ENCODE results near the gene CBFA2T2.
"Not testable (repeated sequence)": the region's sequence is repeated elsewhere in the genome, so short reads cannot be mapped to it uniquely, and the experiment has no call there.

Gene CBFA2T2

DNA sequence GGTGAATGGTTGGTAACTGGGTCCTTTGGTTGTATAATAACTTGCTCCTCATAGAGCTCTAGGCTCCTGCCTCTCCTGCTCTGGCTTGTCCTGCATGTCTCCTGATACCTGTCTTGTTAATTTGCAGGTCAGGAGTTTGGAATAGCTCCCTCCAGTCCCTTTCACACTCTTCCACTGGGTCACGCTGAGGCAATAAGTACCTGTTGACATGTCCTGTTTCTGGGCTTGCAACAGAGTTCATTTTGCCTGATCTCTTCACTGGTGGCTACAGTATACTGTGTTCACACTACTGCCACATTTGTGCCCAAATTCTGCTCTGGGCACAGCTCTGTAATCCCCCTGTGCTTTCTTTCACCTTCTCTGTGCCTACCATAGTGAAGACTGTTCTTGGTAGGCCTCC is 146.9 kb downstream of the CBFA2T2 start:
- TF ChIP-seq, protein P1, sequence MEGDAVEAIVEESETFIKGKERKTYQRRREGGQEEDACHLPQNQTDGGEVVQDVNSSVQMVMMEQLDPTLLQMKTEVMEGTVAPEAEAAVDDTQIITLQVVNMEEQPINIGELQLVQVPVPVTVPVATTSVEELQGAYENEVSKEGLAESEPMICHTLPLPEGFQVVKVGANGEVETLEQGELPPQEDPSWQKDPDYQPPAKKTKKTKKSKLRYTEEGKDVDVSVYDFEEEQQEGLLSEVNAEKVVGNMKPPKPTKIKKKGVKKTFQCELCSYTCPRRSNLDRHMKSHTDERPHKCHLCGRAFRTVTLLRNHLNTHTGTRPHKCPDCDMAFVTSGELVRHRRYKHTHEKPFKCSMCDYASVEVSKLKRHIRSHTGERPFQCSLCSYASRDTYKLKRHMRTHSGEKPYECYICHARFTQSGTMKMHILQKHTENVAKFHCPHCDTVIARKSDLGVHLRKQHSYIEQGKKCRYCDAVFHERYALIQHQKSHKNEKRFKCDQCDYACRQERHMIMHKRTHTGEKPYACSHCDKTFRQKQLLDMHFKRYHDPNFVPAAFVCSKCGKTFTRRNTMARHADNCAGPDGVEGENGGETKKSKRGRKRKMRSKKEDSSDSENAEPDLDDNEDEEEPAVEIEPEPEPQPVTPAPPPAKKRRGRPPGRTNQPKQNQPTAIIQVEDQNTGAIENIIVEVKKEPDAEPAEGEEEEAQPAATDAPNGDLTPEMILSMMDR (IDR thresholded peaks at IDR 0.05; ENCODE audit: extremely low read depth, missing control alignments) = no peak
- no peak for DNase-seq (ENCODE audit: low spot score)

DNA sequence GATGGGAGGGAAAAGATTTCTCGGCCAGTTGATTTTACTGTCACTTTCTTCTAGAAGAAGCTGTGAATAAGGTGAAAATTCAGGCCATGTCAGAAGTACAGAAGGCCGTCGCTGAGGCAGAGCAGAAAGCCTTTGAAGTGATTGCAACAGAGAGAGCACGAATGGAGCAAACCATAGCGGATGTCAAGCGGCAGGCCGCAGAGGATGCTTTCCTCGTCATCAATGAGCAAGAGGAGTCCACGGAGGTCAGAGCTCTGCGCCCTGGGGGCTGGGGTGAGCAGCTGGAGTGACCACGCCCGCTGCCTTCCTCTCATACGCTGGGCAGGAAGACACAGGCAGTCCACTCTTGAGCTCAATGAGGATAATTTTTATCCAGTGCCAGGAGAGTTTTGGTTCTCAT is 150.4 kb downstream of the CBFA2T2 start:
- DNase-seq (ENCODE audit: low spot score) = no peak
- TF ChIP-seq, protein P1 (IDR thresholded peaks at IDR 0.05; ENCODE audit: extremely low read depth, missing control alignments) = no peak

DNA sequence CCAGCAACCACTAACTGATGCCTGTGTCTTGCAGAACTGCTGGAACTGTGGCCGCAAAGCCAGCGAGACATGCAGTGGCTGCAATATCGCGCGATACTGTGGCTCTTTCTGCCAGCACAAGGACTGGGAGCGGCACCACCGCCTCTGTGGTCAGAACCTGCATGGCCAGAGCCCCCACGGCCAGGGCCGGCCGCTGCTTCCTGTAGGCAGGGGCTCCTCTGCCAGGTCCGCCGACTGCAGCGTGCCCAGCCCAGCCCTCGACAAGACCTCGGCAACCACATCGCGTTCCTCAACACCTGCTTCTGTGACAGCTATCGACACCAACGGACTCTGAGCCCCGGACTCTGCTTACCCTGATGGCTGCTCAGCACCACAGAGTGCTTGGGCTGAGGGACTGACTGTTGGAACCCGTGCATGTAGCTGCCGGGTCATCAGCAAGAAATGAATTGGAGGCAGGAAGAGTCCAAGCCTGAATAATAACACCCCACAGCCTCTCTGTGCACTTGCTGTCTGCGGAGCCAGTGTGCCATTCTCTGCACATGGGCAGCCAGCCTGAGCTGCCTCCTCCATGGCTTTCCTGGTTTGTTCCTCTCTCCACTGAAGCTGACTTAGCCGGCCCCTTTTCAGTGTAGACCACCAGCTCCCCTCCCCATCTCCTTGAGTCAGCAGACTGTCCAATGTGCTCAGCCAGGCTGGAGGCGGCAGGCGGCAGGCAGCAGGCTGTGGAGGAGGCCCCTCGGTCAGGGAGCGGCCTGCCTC is 154.6 kb downstream of the CBFA2T2 start:
- no peak for DNase-seq (ENCODE audit: low spot score)
- TF ChIP-seq, protein P1 (IDR thresholded peaks at IDR 0.05; ENCODE audit: extremely low read depth, missing control alignments) = no peak

DNA sequence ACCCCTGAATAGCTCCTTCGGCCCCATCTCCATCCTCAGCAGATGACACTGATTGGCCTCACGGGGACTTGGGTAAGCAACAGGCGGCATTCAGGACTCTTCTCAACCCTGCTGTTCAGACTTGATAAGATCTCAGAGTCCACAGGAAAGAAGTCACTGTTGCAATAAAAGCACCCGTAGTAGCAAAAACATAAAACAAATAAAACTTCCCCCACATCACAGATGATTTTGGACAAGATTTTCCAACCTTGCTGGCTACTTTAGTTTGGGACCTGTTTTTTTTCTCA is 155.1 kb downstream of the CBFA2T2 start:
- no peak for DNase-seq (ENCODE audit: low spot score)
- TF ChIP-seq, protein P1 (IDR thresholded peaks at IDR 0.05; ENCODE audit: extremely low read depth, missing control alignments) = no peak

DNA sequence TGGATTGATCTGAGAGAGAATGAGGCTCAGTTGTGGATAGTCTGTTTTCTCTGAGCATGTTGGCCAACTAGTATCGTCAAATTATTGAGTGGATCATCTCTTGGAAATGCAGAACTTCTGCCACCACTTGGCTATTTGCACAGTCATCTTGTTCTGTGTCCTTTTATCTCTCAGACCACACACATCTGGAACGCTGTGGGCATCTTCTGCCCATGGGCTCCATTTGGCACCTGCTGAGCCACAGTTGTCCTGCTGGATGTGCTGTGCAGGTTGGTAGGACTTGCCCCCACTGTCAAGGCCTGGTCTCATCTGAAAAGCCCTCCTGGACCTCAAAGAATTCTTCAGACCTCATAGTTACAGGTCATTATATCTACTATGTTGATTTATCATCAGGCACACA is 155.5 kb downstream of the CBFA2T2 start:
- TF ChIP-seq, protein P1 (IDR thresholded peaks at IDR 0.05; ENCODE audit: extremely low read depth, missing control alignments) = no peak
- no peak for DNase-seq (ENCODE audit: low spot score)

DNA sequence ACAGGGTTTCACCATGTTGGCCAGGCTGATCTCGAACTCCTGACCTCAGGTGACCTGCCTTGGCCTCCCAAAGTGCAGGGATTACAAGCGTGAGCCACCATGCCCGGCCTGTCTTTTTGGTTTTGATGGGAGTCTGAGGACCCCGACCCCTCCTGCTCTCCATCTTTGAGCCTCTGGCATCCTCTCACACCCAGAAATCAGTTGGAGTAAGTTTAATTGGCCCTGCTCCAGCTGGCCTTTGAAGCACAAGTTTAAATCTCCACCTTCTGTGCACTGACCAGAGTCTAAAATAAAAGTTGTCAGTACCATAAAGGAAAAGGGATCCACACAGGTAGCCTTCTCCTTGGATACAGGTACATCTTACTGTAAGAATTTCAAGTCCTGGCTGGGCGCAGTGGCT is 156.3 kb downstream of the CBFA2T2 start:
- DNase-seq (ENCODE audit: low spot score) = no peak
- TF ChIP-seq, protein P1 (IDR thresholded peaks at IDR 0.05; ENCODE audit: extremely low read depth, missing control alignments) = no peak

DNA sequence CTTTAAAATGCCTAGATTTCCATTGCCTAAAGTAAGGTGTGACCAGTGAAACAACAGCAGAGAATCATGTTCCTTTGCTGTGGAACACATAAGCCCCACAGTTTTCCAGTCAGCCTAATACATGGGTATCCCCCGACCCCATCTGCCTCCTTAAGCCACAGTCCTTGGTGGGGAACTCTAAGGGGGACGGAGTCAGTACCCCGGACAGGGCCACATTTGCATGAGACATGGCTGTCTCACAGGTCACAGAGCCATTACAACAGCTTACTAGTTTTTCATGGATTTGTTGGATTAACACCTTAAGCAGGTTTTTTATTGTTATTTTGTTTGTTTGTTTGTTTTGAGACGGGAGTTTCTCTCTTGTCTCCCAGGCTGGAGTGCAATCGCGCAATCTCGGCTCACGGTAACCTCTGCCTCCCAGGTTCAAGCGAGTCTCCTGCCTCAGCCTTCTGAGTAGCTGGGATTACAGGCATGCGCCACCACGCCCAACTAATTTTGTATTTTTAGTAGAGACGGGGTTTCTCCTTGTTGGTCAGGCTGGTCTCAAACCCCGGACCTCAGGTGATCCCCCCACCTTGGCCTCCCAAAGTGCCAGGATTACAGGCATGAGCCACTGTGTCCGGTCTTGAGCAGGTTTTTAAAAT is 157.2 kb downstream of the CBFA2T2 start:
- DNase-seq (ENCODE audit: low spot score) = not testable (repeated sequence)

All from GM20000 (cell line).